ENCODE measurements around the gene AGAP1.

DNA sequence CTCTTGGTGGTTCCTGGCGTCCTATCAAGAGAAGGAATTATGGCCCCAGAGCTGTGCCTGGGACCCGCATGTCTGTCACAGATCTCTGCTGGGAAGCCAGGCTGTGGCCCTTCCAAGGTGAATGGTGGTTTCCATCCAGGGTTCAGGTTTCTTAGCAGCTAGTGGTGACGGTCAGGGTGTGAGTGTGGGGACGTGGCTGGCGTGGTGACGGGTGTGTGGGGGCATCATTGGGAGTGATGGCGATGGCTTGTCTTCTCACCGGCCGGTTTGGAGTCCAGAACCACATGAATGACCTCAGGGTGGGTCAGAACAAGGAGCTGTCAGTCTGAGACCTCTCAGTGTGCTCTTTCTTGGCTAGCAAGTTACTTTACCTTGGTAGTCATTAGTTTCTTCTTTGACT is 52.6 kb downstream of the AGAP1 start:
- TF ChIP-seq, protein P1, sequence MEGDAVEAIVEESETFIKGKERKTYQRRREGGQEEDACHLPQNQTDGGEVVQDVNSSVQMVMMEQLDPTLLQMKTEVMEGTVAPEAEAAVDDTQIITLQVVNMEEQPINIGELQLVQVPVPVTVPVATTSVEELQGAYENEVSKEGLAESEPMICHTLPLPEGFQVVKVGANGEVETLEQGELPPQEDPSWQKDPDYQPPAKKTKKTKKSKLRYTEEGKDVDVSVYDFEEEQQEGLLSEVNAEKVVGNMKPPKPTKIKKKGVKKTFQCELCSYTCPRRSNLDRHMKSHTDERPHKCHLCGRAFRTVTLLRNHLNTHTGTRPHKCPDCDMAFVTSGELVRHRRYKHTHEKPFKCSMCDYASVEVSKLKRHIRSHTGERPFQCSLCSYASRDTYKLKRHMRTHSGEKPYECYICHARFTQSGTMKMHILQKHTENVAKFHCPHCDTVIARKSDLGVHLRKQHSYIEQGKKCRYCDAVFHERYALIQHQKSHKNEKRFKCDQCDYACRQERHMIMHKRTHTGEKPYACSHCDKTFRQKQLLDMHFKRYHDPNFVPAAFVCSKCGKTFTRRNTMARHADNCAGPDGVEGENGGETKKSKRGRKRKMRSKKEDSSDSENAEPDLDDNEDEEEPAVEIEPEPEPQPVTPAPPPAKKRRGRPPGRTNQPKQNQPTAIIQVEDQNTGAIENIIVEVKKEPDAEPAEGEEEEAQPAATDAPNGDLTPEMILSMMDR (IDR thresholded peaks at IDR 0.05; ENCODE audit: insufficient read depth, low read depth, low read length): no peak
- no peak for TF ChIP-seq EZH2 (IDR thresholded peaks at IDR 0.05; ENCODE audit: insufficient read depth, low read length)
